Endothelial cell of umbilical vein (primary cell): ENCODE data around the gene UBE4B. TPM values are rescaled to one million over a fixed set of nuclear protein-coding genes. Genes with fewer than 3 reads are reported as not detected.

ENCODE experiments used
- BruUV-seq: library from RNA; stranded (reverse); fragments of 400-500 nt; replicated peaks from 2 replicates; lab custom pipeline; 2021; lab: Mats Ljungman, UMichigan
- CTCF ChIA-PET: fragments of 300-600, 350-600 bp; sonication (Branson Sonifier 250); formaldehyde crosslinking; loops from one replicate; lab custom pipeline; 2021; ENCODE audit warnings: antibody characterized with exemption, inconsistent platforms; lab: Charles Lee
- POLR2A ChIA-PET: fragments of 300-600, 350-600 bp; sonication (Branson Sonifier 250); formaldehyde crosslinking; loops from one replicate; lab custom pipeline; 2021; ENCODE audit warnings: antibody characterized with exemption, inconsistent platforms; lab: Charles Lee
- DNase-seq: peaks from one replicate; pipeline ENCODE4 v3.0.0-alpha.2; 2011; ENCODE audit warnings: low read depth, low spot score
- FAIRE-seq: peaks from 2 replicates; lab custom pipeline; 2011; peaks lifted over from hg19 to GRCh38; lab: Jason Lieb, UNC
- H2AFZ ChIP-seq: 2 replicates; pipeline ENCODE4 v1.6.0; 2012; ENCODE audit warnings: low read depth, low read length, control low read depth, inconsistent platforms
- H3K27ac ChIP-seq: 2 replicates; pipeline ENCODE4 v1.5.1; 2011; ENCODE audit warnings: low read depth, mild to moderate bottlenecking, control low read depth, low read length, moderate library complexity; ENCODE audit not compliant: insufficient read depth
- H3K27me3 ChIP-seq, 2 experiments: 2 replicates each; pipeline versions ENCODE4 v1.6.0 to v1.6.1; 2011; ENCODE audit warnings: low read length in 2 of 2, mixed read lengths in 1 of 2; ENCODE audit not compliant: control insufficient read depth in 2 of 2, insufficient read depth in 2 of 2
- H3K36me3 ChIP-seq, 2 experiments: 2 replicates in 1 of 2; 3 replicates in 1 of 2; pipeline ENCODE4 v1.5.1; 2011; ENCODE audit warnings: low read length in 2 of 2, mild to moderate bottlenecking in 1 of 2, moderate library complexity in 1 of 2; ENCODE audit not compliant: control insufficient read depth in 2 of 2, insufficient read depth in 2 of 2; ENCODE audit errors: extremely low read depth in 1 of 2
- H3K4me1 ChIP-seq: 3 replicates; pipeline ENCODE4 v1.5.1; 2011; ENCODE audit warnings: mild to moderate bottlenecking, low read length; ENCODE audit not compliant: control insufficient read depth, insufficient read depth; ENCODE audit errors: extremely low read depth
- H3K4me2 ChIP-seq: 2 replicates; pipeline ENCODE4 v1.6.1; 2011; ENCODE audit warnings: low read length, control low read depth, mixed read lengths; ENCODE audit not compliant: insufficient read depth
- H3K4me3 ChIP-seq, 3 experiments: fragments of 200-600 bp in 1 of 3; sonication (generic), shearing (Covaris generic) in 1 of 3; replicated peaks in 1 of 3; 2 replicates each; pipeline ENCODE4 v1.5.1; 2011 to 2016; ENCODE audit warnings: control low read depth in 3 of 3, low read length in 3 of 3, mild to moderate bottlenecking in 2 of 3, inconsistent platforms in 1 of 3, low read depth in 1 of 3, moderate library complexity in 1 of 3; ENCODE audit not compliant: insufficient read depth in 1 of 3
- H3K79me2 ChIP-seq: 2 replicates; pipeline ENCODE4 v1.6.0; 2012; ENCODE audit warnings: low read length, inconsistent platforms; ENCODE audit not compliant: control insufficient read depth, insufficient read depth
- H3K9ac ChIP-seq: replicated peaks from 2 replicates; pipeline ENCODE3; 2011; ENCODE audit warnings: low read length, control low read depth; ENCODE audit not compliant: insufficient read depth; ENCODE audit errors: extremely low read depth
- H3K9me1 ChIP-seq: replicated peaks from 3 replicates; pipeline ENCODE4 v1.6.0; 2011; ENCODE audit warnings: mild to moderate bottlenecking, low read length; ENCODE audit not compliant: control insufficient read depth, insufficient read depth; ENCODE audit errors: extremely low read depth
- H3K9me3 ChIP-seq: replicated peaks from 2 replicates; pipeline ENCODE4 v1.5.1; 2012; ENCODE audit warnings: low read length, inconsistent platforms; ENCODE audit not compliant: control insufficient read depth, insufficient read depth
- H4K20me1 ChIP-seq: replicated peaks from 2 replicates; pipeline ENCODE3; 2011; ENCODE audit warnings: mild to moderate bottlenecking, low read length; ENCODE audit not compliant: control insufficient read depth, insufficient read depth; ENCODE audit errors: extremely low read depth
- EZH2 ChIP-seq: IDR thresholded peaks from 2 replicates; pipeline ENCODE4 v1.6.1; 2012; ENCODE audit warnings: borderline replicate concordance, low read depth, mild to moderate bottlenecking, moderate library complexity, low read length, inconsistent platforms; ENCODE audit not compliant: severe bottlenecking
- FOS ChIP-seq: IDR thresholded peaks from 2 replicates; pipeline ENCODE4 v1.6.1; 2011; ENCODE audit warnings: mild to moderate bottlenecking, low read length, moderate library complexity, borderline replicate concordance; ENCODE audit not compliant: insufficient read depth
- GATA2 ChIP-seq: IDR thresholded peaks from 2 replicates; pipeline ENCODE4 v1.7.0; 2011; ENCODE audit warnings: low read depth, mild to moderate bottlenecking, moderate library complexity, mixed read lengths, low read length; ENCODE audit not compliant: insufficient read length, insufficient read depth
- JUN ChIP-seq: IDR thresholded peaks from 2 replicates; pipeline ENCODE4 v1.6.1; 2011; ENCODE audit warnings: borderline replicate concordance, low read depth; ENCODE audit not compliant: insufficient read length, insufficient read depth
- MAX ChIP-seq: IDR thresholded peaks from 2 replicates; pipeline ENCODE4 v1.6.1; 2011; ENCODE audit not compliant: insufficient read depth, insufficient read length
- MYC ChIP-seq: IDR thresholded peaks from one replicate; pipeline ENCODE4 v1.6.1; 2011; ENCODE audit warnings: mild to moderate bottlenecking, low read depth, low read length
- POLR2A ChIP-seq: IDR thresholded peaks from 2 replicates; pipeline ENCODE4 v1.6.1; 2012; ENCODE audit warnings: low read depth, mild to moderate bottlenecking, control low read depth, low read length
- POLR2AphosphoS5 ChIP-seq: IDR thresholded peaks from 2 replicates; pipeline ENCODE4 v1.6.1; 2012; ENCODE audit warnings: low read depth, mild to moderate bottlenecking, control low read depth, low read length, moderate library complexity; ENCODE audit not compliant: insufficient read depth
- dilution Hi-C: fragments of 300-500 bp; cut with MboI; formaldehyde crosslinking; loops from one replicate; pipeline ENCODE4 v1.15.0; 2019; ENCODE audit warnings: low sequenced_read_pairs; ENCODE audit not compliant: extremely low pct_ligation_motif_present
- intact Hi-C: fragments of 100-400 bp; cut with micrococcal nuclease; formaldehyde crosslinking; loops from one replicate; pipeline ENCODE4 v1.10.0; 2022
- polyA plus RNA-seq, 4 experiments: library from polyadenylated mRNA; depleted of rRNA in 3 of 4; stranded (reverse) in 3 of 4; unstranded in 1 of 4; fragments of >200 nt; gene quantifications; 2 replicates each; pipeline versions ENCODE4 v1.2.1 to v1.2.3, GENCODE V29; 2011 to 2012; ENCODE audit warnings: missing spikeins in 1 of 4
- total RNA-seq: library from RNA; stranded (reverse); gene quantifications from 2 replicates; pipeline ENCODE4 v1.2.3, GENCODE V29; 2021
- TF ChIP-seq, protein P1 (sequence below), 2 donors: IDR thresholded peaks; 1 replicate in 1 of 2; 2 replicates in 1 of 2; pipeline ENCODE4 v1.5.1; 2011; ENCODE audit warnings: low read length in 2 of 2, mild to moderate bottlenecking in 2 of 2, moderate library complexity in 2 of 2, control low read depth in 1 of 2, inconsistent platforms in 1 of 2, low read depth in 1 of 2; ENCODE audit not compliant: insufficient read depth in 1 of 2; ENCODE audit errors: extremely low read depth in 1 of 2

Gene UBE4B
- total and polyA plus RNA-seq, 2 donors (not counting 3 experiments of a cell fraction or from before 2014, with no cell fraction given): 17.8 to 54.5 TPM

GRCh38 chr1:10057343-10057742, 24.6 kb downstream of the UBE4B start:
- H3K27me3 ChIP-seq: no peaks in the 10 kb centered on the region
- intact Hi-C loops (no loop called here), dilution Hi-C loops (no loop called here)
- H3K4me2 ChIP-seq: no peak overlapping the region
- TF ChIP-seq POLR2A: no peak
- TF ChIP-seq MYC: no peak
- no peak for TF ChIP-seq JUN
- no peak for TF ChIP-seq FOS
- TF ChIP-seq, protein P1, sequence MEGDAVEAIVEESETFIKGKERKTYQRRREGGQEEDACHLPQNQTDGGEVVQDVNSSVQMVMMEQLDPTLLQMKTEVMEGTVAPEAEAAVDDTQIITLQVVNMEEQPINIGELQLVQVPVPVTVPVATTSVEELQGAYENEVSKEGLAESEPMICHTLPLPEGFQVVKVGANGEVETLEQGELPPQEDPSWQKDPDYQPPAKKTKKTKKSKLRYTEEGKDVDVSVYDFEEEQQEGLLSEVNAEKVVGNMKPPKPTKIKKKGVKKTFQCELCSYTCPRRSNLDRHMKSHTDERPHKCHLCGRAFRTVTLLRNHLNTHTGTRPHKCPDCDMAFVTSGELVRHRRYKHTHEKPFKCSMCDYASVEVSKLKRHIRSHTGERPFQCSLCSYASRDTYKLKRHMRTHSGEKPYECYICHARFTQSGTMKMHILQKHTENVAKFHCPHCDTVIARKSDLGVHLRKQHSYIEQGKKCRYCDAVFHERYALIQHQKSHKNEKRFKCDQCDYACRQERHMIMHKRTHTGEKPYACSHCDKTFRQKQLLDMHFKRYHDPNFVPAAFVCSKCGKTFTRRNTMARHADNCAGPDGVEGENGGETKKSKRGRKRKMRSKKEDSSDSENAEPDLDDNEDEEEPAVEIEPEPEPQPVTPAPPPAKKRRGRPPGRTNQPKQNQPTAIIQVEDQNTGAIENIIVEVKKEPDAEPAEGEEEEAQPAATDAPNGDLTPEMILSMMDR (IDR thresholded peaks at IDR 0.05; ENCODE audit: extremely low read depth in 1 of 2, insufficient read depth in 1 of 2, low read depth in 1 of 2, low read length in 2 of 2): no peak
- TF ChIP-seq POLR2AphosphoS5: no peak
- no peak overlapping the region for H3K27ac ChIP-seq
- H3K9me3 ChIP-seq: no peaks in the 10 kb centered on the region
- no peak for FAIRE-seq
- ChIA-PET CTCF (interaction anchor here (0.9 kb wide), 1 partner anchor 16 kb away, joined by 3 read pairs; no protein-coding TSS in a partner anchor), POLR2A (no interaction called here)
- peaks cover 34% of the 10 kb centered on the region for H3K79me2 ChIP-seq
- no peak for DNase-seq
- no peak overlapping the region for H2AFZ ChIP-seq
- no peaks in the 10 kb centered on the region for H3K9me1 ChIP-seq
- no peak overlapping the region for H3K4me3 ChIP-seq
- H4K20me1 ChIP-seq: no peaks in the 10 kb centered on the region
- H3K4me1 ChIP-seq: no peaks in the 10 kb centered on the region
- BruUV-seq: no TSS peak
- H3K9ac ChIP-seq: no peak overlapping the region
- no peaks in the 10 kb centered on the region for H3K36me3 ChIP-seq

- dilution Hi-C loops: no loop called here
Observed at GRCh38 chr1:10057796-10058195, 25.0 kb downstream of the UBE4B start.

More at GRCh38 chr1:10057796-10058195, 25.0 kb downstream of the UBE4B start:
- Histone ChIP-seq H3K4me2 (no peak overlapping the region), H3K4me1 (no peaks in the 10 kb centered on the region), H3K9me1 (no peaks in the 10 kb centered on the region), H3K9me3 (no peaks in the 10 kb centered on the region), H3K36me3 (no peaks in the 10 kb centered on the region), H3K27ac (no peak overlapping the region), H3K4me3 (no peak overlapping the region), H4K20me1 (no peaks in the 10 kb centered on the region), H2AFZ (no peak overlapping the region), H3K9ac (no peak overlapping the region), H3K27me3 (no peaks in the 10 kb centered on the region), H3K79me2 (peaks cover 30% of the 10 kb centered on the region)
- ChIA-PET CTCF (interaction anchor here (0.8 kb wide), 1 partner anchor 10 kb away, joined by 3 read pairs; no protein-coding TSS in a partner anchor), POLR2A (no interaction called here)
- DNase-seq: no peak
- intact Hi-C loops: no loop called here
- BruUV-seq: no TSS peak
- TF ChIP-seq FOS: no peak
- TF ChIP-seq MAX: no peak
- TF ChIP-seq POLR2A: no peak
- TF ChIP-seq, protein P1 (IDR thresholded peaks at IDR 0.05; ENCODE audit: extremely low read depth in 1 of 2, insufficient read depth in 1 of 2, low read depth in 1 of 2, low read length in 2 of 2): no peak
- no peak for TF ChIP-seq GATA2
- TF ChIP-seq POLR2AphosphoS5: no peak
- TF ChIP-seq EZH2: no peak
- no peak for FAIRE-seq
